Caco-2 (cell line): ENCODE data around the gene ITGA11. TPM values are rescaled to one million over a fixed set of nuclear protein-coding genes. Genes with fewer than 3 reads are reported as not detected.

ENCODE experiments used
- BruUV-seq: library from RNA; stranded (reverse); fragments of 400-500 nt; replicated peaks from 2 replicates; lab custom pipeline; 2021; lab: Mats Ljungman, UMichigan
- CTCF ChIA-PET: fragments of 300-600 bp; sonication (Branson Sonifier 250); formaldehyde crosslinking; loops from one replicate; lab custom pipeline; 2022; ENCODE audit warnings: antibody characterized with exemption; lab: Charles Lee
- POLR2A ChIA-PET: fragments of 300-600 bp; sonication (Branson Sonifier 250); formaldehyde crosslinking; loops from one replicate; lab custom pipeline; 2022; ENCODE audit warnings: antibody characterized with exemption; lab: Charles Lee
- DNase-seq, 2 experiments: peaks; one replicate each; pipeline versions ENCODE4 v3.0.0 to v3.0.0-alpha.2; 2020 to 2022
- H3K27me3 ChIP-seq: replicated peaks from 2 replicates; pipeline ENCODE4 v1.6.0; 2011; ENCODE audit warnings: low read length; ENCODE audit not compliant: control insufficient read depth, insufficient read depth
- H3K36me3 ChIP-seq: 2 replicates; pipeline ENCODE4 v1.5.1; 2011; ENCODE audit warnings: low read length; ENCODE audit not compliant: control insufficient read depth, insufficient read depth
- H3K4me1 ChIP-seq: fragments of 250-450 bp; sonication (Bioruptor Pico); 2 replicates; pipeline ENCODE4 v1.5.1; 2020; ENCODE audit warnings: mild to moderate bottlenecking
- H3K4me3 ChIP-seq: 2 replicates; pipeline ENCODE4 v1.5.1; 2011; ENCODE audit warnings: low read depth, mild to moderate bottlenecking, control low read depth, low read length
- H3K9me3 ChIP-seq: fragments of 250-450 bp; sonication (Bioruptor Pico); 2 replicates; pipeline ENCODE4 v1.5.1; 2020; ENCODE audit warnings: mild to moderate bottlenecking, moderate library complexity
- H3K27ac Mint-ChIP-seq: one replicate; pipeline ENCODE4 v1.8.0; 2022; ENCODE audit warnings: mixed read lengths; ENCODE audit not compliant: unreplicated experiment
- H3K27me3 Mint-ChIP-seq: one replicate; pipeline ENCODE4 v1.8.0; 2022; ENCODE audit warnings: mixed read lengths; ENCODE audit not compliant: insufficient read depth, unreplicated experiment
- H3K36me3 Mint-ChIP-seq: one replicate; pipeline ENCODE4 v1.8.0; 2022; ENCODE audit warnings: mild to moderate bottlenecking, mixed read lengths; ENCODE audit not compliant: insufficient read depth, unreplicated experiment
- H3K4me1 Mint-ChIP-seq: one replicate; pipeline ENCODE4 v1.8.0; 2022; ENCODE audit warnings: low read depth, mixed read lengths; ENCODE audit not compliant: unreplicated experiment
- H3K4me3 Mint-ChIP-seq: one replicate; pipeline ENCODE4 v1.8.0; 2022; ENCODE audit warnings: mild to moderate bottlenecking, moderate library complexity, mixed read lengths; ENCODE audit not compliant: unreplicated experiment
- H3K9me3 Mint-ChIP-seq: one replicate; pipeline ENCODE4 v1.8.0; 2022; ENCODE audit warnings: mixed read lengths; ENCODE audit not compliant: unreplicated experiment
- CTCF ChIP-seq, 2 experiments: fragments of 200-600 bp in 1 of 2; IDR thresholded peaks; 1 replicate in 1 of 2; 2 replicates in 1 of 2; pipeline versions ENCODE4 v1.5.1 to v1.8.0; 2011 to 2022; ENCODE audit warnings: antibody characterized with exemption in 1 of 2, control low read depth in 1 of 2, inconsistent platforms in 1 of 2, low read depth in 1 of 2, low read length in 1 of 2, mild to moderate bottlenecking in 1 of 2, moderate library complexity in 1 of 2; ENCODE audit not compliant: insufficient read depth in 1 of 2, severe bottlenecking in 1 of 2, unreplicated experiment in 1 of 2
- intact Hi-C: fragments of 100-400 bp; cut with micrococcal nuclease; formaldehyde crosslinking; loops from one replicate; pipeline ENCODE4 v1.10.0; 2022; ENCODE audit not compliant: unreplicated experiment
- total RNA-seq: library from RNA; stranded (reverse); gene quantifications from 2 replicates; pipeline ENCODE4 v1.2.3, GENCODE V29; 2022

The ITGA11 gene
- total RNA-seq, 1 experiment from 2014 or later = 0.18 TPM

GRCh38 chr15:68463996-68464395 is 32.0 kb upstream of the ITGA11 start:
- no peaks in the 10 kb centered on the region for H3K4me1 ChIP-seq
- intact Hi-C loops = no loop called here
- Mint-ChIP-seq H3K27me3 (peaks cover 3% of the 10 kb centered on the region), H3K36me3 (no peaks in the 10 kb centered on the region), H3K9me3 (no peaks in the 10 kb centered on the region), H3K27ac (no peak overlapping the region), H3K4me3 (no peak overlapping the region), H3K4me1 (no peaks in the 10 kb centered on the region)
- no peaks in the 10 kb centered on the region for H3K27me3 ChIP-seq
- no peaks in the 10 kb centered on the region for H3K36me3 ChIP-seq
- ChIA-PET POLR2A (no interaction called here), CTCF (no interaction called here)
- no TSS peak for BruUV-seq
- peaks cover 4% of the 10 kb centered on the region for H3K9me3 ChIP-seq
- no peak overlapping the region for H3K4me3 ChIP-seq
- TF ChIP-seq CTCF (IDR thresholded peaks at IDR 0.05; ENCODE audit: insufficient read depth in 1 of 2, low read depth in 1 of 2, low read length in 1 of 2, severe bottlenecking in 1 of 2, unreplicated experiment in 1 of 2) = no peak
- DNase-seq = no peak

GRCh38 chr15:68463444-68463843 is 31.5 kb upstream of the ITGA11 start:
- CTCF ChIA-PET = no interaction called here
- intact Hi-C loops = no loop called here
- BruUV-seq = no TSS peak
- Histone ChIP-seq H3K4me1 (no peaks in the 10 kb centered on the region), H3K36me3 (no peaks in the 10 kb centered on the region), H3K9me3 (peaks cover 4% of the 10 kb centered on the region), H3K4me3 (no peak overlapping the region), H3K27me3 (no peaks in the 10 kb centered on the region)
- H3K9me3 Mint-ChIP-seq = no peaks in the 10 kb centered on the region
- no peak for TF ChIP-seq CTCF (IDR thresholded peaks at IDR 0.05; ENCODE audit: insufficient read depth in 1 of 2, low read depth in 1 of 2, low read length in 1 of 2, severe bottlenecking in 1 of 2, unreplicated experiment in 1 of 2)
- H3K4me3 Mint-ChIP-seq = no peak overlapping the region
- DNase-seq = no peak
- H3K36me3 Mint-ChIP-seq = no peaks in the 10 kb centered on the region
- peaks cover 8% of the 10 kb centered on the region for H3K27me3 Mint-ChIP-seq
- POLR2A ChIA-PET = no interaction called here
- H3K4me1 Mint-ChIP-seq = no peaks in the 10 kb centered on the region
- H3K27ac Mint-ChIP-seq = no peak overlapping the region

DNA sequence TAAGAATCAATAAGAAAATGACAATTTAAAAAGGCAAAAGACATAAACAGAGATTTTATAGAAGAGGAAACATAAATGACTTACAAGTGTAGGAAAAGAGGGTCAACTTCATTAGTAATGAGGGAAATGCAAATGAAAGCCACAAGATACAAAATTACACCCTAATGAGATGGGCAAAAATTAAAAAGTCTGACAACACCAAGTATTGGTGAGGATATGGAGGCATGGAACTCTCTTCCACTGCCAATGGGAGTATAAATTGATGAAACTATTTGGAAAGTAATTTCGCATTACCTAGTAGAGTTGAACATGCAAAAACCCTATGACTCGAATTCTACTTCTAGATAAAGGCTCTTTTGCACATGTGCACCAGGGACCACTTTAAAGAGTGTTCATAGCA is 28.2 kb upstream of the ITGA11 start:
- no TSS peak for BruUV-seq
- CTCF ChIA-PET = no interaction called here
- no peak overlapping the region for H3K4me3 ChIP-seq
- H3K4me1 Mint-ChIP-seq = no peaks in the 10 kb centered on the region
- H3K36me3 ChIP-seq = no peaks in the 10 kb centered on the region
- H3K27me3 ChIP-seq = no peaks in the 10 kb centered on the region
- H3K9me3 ChIP-seq = peaks cover 4% of the 10 kb centered on the region
- H3K36me3 Mint-ChIP-seq = no peaks in the 10 kb centered on the region
- no peak for DNase-seq
- POLR2A ChIA-PET = no interaction called here
- no peak for TF ChIP-seq CTCF (IDR thresholded peaks at IDR 0.05; ENCODE audit: insufficient read depth in 1 of 2, low read depth in 1 of 2, low read length in 1 of 2, severe bottlenecking in 1 of 2, unreplicated experiment in 1 of 2)
- H3K4me1 ChIP-seq = no peaks in the 10 kb centered on the region
- H3K27me3 Mint-ChIP-seq = peaks cover 17% of the 10 kb centered on the region
- intact Hi-C loops = no loop called here
- no peak overlapping the region for H3K27ac Mint-ChIP-seq
- H3K4me3 Mint-ChIP-seq = no peak overlapping the region
- no peaks in the 10 kb centered on the region for H3K9me3 Mint-ChIP-seq
